ENCODE results near the gene FHL1.
"Not testable (repeated sequence)": the region's sequence is repeated elsewhere in the genome, so short reads cannot be mapped to it uniquely, and the experiment has no call there.

Gene FHL1

DNA sequence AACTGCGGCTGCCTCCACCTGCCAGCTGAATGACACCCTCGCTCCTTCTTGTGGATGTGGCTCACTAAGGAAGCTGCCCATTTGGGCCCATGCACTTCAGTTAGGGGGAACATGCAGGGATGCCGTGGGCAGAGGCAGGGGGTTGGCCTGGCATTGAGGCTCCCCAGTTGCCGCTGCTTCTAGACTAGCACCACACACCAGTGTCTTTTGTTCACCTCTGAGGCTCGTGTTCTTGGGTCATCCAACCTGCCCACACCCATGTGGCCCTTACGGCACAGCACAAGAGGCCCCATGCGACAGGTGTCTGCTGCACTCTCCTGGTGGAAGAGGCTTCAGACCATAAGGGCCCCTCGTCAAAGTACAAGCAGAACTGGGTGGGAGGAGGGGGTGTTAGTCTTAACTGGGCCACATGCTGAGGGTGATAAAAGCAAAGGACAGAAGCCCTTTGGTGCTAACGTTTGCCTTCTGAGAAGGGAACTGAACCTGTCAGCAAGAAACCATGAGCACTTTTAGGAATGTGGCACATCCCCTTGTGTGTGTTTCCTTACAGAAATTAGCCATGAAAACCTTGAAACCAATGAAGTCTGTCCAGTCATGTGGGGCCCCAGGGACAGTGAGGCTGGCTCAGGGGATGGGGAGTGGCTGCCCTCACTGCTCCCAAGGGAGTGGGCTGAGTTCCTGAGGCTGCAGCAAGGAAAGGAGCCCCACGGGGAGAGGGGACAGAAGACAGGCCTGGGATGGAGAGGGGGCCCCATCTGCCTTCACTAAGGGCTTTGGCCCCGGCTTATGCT is 64.6 kb downstream of the FHL1 start:
- DNase-seq: no peak

DNA sequence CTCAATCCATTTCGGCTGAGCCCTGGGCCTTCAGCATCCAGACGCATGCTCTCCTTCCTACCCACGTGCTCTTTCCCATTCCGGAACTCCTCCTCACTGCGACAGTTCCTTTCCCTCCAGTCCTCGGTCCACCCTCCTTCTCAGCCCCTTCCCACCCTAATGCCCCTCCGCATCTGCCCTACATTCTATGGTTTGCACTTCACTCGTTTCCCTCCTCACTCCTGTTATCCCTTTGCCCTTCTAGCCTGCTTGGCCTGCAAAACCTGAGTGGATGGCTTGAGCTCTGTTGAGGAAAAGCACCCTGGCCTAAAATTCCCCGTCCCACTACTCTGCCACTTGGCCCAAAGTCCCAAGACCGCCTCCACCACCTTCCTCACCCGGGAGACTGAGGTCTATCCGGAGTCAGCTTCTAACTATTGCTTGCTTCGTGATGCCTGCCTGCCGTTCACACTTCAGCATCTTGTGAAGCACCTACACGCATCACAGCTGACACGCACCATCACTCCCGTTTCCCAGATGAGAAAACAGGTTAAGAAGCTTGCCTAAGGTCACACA is 65.3 kb downstream of the FHL1 start:
- DNase-seq: no peak

DNA sequence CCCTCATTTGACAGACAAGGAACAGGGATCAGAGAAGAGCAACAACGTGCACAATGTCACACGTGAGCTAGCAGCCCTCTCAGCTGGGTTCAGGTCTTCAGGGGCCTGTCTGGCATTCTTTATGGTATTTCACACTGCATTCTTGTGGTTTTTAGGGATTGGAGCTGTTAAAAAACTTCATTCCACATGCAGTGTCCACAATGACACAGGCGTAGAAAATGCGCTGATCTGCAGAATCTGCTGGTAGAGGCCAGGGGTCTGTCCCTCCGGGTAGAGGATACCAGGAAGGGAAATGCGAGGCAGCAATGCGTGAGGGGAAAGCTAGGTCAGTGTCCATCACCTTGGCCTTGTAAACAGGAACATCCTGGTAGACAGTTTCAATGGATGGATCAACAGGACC is 67.2 kb downstream of the FHL1 start:
- DNase-seq: peak; percentile 42

DNA sequence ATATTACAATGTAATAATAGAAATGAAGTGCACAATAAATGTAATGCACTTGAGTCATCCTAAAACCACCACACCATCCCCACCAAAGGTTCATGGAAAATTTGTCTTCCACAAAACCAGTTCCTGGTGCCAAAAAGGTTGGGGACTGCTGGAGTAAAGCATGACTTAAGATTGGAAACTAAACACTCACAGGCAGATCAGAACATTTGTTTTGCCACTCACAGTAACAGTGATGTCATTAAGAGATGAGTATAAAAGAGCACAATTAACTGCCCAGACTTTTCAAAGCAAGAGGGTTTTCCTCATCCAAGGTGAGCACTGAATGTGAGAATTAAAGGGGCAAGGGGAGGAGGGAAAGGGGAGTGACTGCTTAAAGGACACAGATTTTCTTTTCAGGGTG is 68.2 kb downstream of the FHL1 start:
- DNase-seq: no peak

DNA sequence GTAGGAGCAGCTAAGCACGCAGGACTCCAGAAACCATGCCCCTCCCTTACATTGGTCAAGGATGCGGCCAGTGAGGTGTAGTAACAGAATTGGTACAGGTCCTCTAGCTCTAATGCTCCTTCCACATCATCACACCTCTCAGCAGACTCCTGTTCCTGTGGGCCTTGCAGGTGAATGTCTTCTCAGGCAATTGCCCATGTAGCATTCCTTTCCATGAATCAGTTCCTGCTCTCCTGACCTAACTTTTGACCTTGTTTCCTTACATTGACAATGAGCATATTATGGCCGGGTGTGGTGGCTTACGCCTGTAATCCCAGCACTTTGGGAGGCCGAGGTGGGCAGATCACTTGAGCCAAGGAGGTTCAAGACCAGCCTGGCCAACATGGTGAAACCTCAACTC is 72.6 kb downstream of the FHL1 start:
- DNase-seq: no peak

DNA sequence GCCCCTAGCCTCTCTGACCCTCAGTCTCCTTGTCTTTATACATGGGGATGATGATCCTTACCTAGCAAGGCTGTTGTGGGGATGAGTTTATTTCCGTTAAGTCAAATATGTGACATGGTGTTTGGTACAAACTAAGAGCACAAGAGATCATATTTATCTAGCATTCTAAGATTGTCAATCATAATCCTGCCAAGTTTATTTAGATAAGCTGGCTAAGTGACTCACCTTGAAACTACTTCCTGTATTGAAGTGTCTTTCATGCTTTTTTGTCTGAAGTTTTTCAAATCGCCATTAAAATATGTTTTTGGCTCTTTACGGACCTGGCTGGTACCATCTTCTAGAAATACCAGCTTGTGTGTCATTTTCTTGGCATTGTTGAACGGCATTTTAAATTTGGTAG is 73.2 kb downstream of the FHL1 start:
- DNase-seq: no peak

DNA sequence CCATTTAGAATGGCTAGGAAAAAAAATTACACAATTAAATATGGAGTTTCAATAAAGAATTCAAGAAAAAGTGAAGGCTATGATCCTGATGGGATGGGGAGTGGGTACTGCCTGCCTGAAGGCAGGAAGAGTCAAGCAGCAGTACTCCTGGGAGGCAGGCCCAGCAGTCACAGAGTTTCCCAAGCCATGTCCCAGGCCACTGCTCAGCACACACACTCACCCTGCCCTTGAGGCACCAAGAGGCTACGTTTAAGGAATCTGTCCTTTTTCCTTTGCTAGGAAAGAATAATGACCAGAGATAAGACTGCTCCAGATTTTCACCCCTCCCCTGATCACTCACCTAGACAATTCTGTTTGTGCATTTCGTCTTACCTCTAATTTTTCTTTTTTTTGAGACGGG is 73.6 kb downstream of the FHL1 start:
- no peak for DNase-seq

DNA sequence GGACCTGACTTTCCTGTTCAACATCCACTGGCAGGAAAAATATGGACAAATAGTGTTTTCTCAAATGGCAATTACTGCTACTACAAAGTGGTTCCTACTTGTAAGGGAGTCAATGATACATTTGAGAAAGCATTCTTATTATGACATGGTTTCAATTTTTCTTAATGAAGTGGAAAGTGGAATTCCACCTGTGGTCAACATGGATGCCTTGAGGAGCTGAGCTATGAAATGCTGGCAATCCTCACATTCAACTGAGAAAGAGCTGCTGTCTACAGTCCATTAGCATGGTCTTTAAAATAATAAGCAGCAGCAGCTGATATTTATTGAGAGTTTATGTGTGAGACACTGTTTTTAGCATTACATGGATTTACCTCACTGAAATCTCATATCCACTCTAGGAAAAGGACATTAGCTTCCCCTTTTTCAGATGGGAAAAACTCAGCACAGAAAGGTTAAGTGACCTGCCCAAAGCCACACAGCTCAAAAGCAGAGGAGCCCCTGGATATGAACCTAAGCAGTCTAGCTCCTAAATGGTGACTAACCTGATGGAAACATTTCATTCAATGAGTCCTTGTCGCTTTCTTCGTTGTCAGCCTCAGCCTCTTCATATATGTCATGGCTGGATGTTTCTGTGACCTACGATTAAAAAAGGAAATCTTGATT is 74.6 kb downstream of the FHL1 start:
- DNase-seq: no peak

DNA sequence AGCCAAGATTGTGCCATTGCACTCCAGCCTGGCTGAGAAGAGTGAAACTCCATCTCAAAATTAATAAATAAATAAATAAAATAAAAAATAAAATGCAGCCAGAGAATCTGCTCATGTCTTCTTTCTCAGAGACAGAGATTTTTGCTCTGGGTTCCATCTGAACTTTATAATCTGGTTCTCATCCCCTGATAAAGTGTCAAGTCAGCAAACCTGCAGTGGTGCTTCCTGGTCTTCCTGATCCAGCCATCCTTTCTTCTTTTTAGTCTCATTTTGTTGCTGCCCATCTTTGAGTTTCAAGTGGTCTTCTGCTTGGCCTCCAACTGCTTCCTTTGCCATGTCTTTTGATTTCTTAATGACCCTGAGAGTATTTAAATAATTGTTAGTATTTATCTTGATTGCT is 79.7 kb downstream of the FHL1 start:
- DNase-seq: no peak

DNA sequence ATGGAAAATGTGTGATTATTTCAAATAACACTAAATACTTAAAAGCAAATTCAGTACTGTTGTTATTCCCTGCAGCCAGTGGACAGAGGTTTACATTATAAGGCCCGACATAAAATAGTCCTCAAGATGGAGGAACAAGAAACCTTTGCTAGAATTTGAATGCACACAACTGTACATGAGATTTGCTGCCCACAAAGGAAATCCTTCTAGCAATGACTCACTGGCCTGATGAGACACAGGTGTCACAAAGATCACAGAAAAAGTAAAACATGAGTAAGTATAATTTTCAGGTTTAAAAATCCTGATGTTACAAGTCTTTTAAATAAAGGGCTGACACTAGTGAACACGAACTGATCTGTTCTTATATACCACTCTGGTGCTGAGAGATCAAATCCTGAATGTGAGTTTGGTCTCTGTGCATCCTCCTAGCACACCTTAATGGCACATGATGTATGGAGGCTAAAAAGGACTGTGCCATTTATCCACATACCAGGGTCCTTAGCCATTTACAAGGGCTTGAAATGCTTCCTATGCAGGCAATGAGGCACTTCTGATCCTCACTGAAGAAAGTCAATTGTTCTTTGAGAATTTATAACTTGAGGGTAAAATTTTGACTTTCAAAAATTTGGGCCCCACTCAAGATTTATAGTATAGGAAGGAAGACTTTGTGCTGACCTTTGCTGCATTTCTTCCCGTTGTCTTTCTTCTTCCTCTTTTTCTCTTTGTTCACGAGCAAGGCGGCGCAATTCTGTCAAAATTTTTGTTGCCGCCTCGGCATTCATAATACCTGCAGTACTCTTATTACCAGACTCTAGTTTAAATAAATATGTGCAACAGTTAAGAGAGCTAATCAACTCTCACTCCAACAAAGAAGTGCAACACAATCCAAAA is 80.9 kb downstream of the FHL1 start:
- no peak for DNase-seq

DNA sequence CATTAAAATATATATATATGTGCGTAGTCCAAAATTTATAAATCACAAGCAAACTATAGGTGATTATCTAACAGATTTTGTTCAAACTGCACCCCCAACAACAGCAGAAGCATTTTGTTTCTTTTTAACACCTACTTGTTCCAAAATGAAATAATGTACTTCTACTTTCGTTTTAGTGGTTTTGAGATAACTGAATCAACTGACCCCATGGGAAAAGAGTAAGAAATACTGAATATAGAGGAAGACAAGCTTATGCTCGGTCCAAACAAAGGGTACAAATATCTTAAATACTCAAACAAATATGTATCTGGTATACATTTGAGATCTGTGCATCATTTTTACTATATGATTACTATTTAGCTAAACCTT is 81.5 kb downstream of the FHL1 start:
- no peak for DNase-seq

DNA sequence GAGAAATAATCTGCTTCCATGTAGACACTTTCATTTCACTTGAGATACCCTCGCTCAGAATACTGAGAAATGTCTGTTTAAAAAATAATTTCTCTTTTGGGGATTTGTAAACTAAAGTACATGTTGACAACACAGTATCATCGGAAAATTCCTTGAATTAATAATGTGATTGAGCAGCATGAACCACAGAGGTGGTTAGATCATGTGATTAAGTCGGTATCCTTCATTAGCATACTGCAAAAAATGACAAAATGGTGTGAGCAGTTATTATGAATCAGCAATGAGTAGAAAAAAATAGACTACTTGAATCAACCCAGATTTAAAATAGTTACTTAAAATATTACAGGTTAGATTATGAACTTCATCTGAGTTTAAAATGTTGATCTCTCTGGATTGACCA is 89.7 kb downstream of the FHL1 start:
- no peak for DNase-seq

DNA sequence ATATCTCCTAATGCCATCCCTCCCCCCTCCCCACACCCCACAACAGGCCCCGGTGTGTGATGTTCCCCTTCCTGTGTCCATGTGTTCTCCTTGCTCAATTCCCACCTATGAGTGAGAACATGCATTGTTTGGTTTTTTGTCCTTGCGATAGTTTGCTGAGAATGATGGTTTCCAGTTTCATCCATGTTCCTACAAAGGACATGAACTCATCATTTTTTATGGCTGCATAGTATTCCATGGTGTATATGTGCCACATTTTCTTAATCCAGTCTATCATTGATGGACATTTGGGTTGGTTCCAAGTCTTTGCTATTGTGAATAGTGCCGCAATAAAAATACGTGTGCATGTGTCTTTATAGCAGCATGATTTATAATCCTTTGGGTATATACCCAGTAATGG is 90.5 kb downstream of the FHL1 start:
- not testable (repeated sequence) for DNase-seq

DNA sequence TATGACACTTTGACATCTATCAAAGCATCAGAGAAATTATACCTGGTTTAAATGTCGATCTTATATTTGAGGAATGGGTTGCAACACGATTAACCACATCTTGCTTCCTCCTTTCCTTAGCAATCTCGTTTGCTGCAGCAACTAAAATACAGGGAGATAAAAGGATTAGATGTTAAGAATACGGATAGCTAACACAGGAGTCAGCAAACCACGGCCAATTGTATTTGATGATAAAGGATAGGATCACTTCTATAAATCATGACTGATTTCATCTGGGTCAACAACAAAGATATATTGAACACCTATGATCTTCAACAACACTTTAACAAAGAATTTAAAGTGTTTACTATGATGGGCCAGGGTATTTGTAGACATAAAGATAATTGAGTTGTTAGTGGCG is 98.9 kb downstream of the FHL1 start:
- no peak for DNase-seq

DNA sequence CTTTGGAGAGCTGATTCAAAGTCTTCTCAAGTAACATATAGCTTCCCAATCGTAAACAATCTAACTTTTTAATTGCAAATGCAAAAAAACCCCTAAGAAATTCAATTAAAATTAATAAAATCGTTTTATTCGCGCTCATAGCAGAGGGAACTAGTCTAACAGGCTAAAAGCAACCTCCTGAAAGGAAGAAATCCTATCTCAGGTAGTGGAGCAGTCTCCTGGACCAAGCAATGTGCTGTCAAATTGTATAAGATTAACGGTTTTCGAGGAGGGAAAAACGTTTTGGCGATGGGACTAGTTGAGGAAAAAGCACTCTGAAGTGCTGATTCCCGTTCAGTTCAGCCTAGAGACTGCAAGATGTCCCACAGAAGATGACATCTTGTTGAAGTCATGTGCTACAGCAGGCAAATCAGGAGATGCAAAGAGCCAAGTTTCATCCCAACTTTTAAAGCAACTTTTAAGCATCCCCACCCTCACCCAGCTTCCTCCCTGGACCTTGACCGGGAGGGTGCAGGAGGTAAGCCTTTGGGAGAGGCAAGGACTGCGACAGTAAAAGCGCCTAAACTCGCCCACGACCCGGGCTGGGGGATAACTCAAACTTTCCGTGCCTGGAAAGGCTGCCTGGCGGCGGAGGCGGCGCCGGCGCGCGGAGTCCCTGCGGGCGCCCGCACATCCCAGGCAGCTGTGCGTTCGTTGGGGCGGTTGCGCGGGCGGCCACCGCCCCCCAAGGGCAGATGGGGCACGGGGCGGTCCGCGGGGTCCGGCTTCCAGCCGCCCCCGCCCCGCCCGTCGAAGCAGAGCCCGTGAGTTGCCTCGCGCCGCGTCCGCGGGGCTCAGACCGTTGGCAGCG is 103.1 kb downstream of the FHL1 start:
- DNase-seq: peak; percentile 30

DNA sequence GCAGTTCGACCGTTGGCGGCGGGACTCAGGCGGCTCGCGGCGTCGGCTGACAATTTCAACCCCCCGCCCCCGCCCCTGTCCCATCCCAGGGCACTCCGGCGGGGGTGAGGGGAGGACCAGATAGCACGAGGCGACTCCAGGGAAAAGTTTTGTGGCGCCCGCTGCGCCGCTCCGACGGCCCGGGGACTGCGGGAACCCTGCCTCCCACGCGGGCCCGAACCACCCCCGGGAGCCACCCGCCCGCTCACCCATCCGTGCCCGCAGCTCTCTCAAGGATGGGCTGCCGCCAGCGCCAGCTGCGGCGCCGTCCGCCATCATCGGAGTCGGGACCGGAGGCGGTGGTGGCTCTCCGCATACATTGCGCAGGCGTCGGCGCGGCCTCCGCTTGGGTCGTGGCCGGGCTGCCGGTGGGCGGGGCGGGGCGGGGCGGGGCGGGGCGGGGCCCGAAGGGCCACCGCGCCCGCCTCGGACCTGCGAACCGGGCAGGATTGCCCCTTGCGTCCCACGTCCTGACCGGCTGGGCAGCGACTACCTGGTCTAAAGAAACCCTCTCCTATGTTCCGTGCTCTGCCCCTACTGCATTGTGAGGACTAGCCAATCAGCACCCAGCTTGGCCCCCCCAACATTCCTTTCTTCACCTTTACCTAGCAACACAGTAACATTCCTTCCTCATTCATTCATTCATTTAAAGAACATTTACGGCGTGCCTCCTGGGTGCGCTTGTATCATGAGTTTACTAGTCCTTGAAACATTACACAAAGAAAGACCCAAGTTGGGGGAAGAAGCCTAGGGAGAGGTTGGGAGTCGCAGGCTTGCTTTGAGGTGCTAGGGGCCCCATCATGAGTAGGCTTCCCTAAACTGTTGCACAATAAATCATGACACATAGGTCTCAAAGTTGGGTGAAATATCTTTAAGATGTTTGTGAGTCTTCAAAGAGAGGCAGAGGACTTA is 104.0 kb downstream of the FHL1 start, which contains the start of gene MAP7D3:
Gene MAP7D3 (minus strand): TSS at position 360 of the 951 bp plus-strand sequence. CDS start 42 bp downstream, at position 318.
- DNase-seq: peak; percentile 67

DNA sequence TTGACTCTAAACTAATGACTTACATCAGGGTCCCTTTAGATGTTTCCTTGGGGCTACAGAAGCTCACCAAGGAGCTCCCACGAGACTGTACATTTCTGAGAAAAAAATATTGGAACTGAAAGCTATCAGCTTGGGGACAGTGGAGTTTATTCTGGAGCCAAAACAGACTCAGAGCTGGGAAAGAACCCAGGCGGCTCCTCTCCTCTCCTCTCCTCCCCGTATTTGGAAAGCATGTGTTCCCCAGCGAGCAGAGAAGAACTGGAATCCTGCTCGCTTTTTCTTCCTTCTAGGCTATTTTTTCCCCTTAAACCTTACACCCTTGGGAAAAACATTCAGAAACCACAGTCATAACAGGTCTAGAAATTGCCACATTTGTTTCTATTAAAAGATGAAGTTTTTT is 108.2 kb downstream of the FHL1 start:
- DNase-seq: no peak

DNA sequence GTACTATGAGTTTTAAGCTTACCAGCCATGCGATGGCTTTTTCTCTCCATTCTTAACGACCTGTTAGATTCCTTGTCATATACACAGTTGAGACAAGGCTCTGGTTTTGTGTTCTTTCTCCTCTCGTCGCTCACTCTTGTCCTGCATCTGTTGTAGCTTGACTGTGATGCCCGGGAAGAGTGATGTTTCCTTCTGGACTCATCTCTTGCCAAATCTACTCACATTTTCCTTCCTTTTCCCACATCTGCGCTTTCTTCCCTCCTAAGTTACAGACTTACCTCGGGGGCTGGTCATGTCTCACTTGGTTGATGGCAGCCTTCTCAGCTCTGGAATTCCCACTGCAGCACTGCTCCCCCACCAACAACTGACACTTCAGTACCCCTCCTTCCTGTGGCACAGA is 108.7 kb downstream of the FHL1 start:
- peak; percentile 29 for DNase-seq

DNA sequence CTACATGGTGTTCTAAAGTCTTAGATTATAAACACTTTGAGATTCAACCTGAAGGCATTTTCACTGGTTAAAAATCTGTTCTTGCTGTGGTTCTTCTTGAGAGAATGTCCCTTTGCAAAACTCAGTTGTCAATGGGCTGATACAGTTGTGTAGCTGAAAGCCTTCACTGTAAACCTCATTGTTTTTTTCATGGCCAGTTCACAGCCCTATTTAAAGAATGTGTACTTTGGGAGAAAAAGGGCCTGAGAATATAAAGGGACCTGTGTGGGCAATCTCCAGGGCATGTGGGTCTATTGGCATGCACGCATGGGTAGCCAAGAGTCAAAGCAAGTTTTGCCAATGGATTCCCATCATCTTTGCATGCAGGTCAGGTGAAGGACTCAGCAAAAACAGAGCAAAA is 111.6 kb downstream of the FHL1 start:
- no peak for DNase-seq

DNA sequence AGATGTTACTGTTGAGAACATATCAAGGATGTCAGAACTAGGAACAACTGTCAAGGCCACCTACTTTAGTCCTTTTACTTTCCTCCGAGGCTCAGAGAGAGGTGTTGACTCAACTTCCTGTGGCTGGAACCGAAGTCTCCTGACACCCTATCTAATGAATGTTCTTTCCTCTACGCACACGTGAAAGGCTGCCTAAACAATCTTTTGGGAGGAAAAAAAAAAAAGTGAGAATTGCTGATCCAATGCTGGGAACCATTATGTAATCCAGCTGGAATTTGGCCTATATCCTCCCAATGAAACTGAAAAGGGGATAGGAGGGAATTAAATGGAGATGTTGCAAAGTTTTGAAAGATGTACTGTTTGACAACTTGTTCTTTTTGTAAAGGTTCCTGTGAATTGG is 112.2 kb downstream of the FHL1 start:
- no peak for DNase-seq

DNA sequence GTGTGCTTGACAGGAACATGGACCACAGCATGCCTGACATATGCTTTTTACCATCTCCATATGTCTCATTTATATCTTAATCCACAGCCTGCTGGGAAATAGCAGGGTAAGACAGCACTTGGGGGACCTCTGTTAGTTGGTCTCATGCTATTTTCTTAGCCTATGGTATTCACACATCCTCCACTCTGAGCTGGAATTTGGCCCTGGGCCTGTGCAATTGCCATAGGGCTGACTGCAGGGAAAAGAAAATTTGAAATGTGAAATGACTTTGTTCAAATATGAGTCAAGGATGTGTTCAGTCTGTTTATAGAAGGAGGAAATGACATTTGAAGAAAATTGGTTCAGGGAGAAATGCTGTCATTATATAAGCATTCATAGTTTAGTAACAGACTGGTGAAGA is 113.4 kb downstream of the FHL1 start:
- DNase-seq: peak; percentile 45
